GM19455 (cell line): Measurements from ENCODE around the gene PPIB.
"Not testable (repeated sequence)": the region's sequence is repeated elsewhere in the genome, so short reads cannot be mapped to it uniquely, and the experiment has no call there.

Experiments used
- ATAC-seq: cut with Tn5 transposase; IDR thresholded peaks from one replicate; pipeline ENCODE4 v1.9.1; 2021; ENCODE audit not compliant: unreplicated experiment

PPIB gene

DNA sequence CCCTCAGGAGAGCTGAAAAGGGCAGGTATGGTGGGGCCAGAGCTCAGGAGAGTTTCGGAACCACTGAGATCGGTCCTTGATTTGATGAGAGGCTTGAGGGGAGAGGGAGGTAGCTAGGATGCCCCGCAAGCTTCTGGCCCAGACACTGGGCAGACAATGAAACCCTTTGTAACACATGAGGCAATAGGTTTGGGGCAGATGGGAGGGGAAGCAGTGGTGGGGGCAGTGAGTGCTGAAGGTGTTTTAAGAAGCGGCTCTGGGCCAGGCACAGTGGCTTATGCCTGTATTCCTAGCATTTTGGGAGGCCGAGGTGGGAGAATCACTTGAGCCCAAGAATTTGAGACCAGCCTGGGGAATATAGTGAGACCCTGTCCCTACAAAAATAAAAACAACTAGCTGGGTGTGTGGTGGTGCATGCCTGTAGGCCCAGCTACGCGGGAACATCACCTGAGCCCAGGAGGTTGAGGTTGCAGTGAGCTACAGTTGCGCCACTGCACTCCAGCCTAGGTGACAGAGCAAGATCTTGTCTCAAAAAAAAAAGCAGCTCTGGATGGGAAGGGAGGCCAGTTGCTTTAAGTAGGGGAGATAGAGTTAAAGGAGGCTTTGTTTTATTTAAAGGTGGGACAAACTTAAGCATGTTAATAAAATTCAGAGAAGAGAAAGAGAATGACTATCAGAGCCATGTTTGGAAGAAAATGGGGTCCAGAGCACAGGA is 20.9 kb downstream of the PPIB start:
- no peak for ATAC-seq

DNA sequence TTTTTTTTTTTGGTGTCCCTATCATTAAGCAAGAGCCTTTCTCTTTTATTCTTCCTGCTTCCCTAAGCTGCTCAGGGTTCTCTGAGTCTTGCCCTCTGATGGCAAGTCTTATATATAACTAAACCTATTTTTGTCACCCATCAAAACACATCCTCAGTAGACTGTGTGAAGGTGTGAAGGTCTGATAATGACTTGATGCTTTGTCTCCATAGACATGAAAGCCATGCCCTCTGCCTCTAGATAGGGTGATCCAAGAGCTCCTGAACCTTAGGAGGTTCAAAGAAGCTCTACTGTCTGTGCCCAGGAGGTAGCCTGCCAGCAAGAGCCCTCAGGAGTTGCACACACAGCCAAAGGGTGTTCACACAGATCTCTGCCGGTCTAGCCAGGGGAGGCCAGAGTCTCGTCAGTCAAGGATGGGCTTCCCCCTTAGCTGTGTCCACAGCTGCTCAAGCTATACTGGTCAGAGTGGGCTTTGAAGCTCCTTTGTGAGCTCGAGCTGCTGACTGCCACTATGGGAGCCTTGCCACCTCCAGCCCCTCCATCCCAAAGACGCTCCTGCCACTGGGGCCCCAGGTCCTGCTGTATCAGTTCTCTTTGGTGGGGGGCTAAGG is 24.4 kb downstream of the PPIB start:
- ATAC-seq = no peak

DNA sequence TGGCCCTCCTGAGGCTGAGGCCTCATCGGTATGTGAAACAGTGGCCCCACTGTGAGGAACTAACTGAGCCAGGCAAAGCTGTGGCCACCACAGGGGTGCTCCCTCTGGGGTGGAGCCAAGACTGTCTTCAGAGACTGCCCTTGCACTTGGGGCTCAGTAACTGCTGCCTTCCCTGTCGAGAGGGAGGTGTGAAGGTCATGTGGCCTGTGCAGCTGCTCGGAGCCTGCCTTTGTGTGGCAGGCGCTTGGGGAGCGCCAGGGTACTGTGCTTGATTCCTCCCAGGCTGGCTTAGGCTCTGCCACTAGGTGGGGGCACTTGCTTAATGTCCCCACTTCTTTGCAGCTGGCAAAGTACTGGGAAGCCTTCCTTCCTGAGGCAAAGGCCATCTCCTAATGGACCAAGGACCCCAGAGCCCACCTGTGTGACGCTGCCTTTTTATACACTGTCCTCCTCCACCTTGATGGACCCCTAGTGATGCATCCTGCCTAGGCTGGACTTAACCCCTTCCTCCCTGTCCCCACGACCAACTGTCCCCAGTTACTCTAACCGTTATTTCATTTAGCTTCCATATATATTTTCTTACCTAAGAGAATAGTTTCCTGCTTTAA is 25.5 kb downstream of the PPIB start:
- no peak for ATAC-seq

DNA sequence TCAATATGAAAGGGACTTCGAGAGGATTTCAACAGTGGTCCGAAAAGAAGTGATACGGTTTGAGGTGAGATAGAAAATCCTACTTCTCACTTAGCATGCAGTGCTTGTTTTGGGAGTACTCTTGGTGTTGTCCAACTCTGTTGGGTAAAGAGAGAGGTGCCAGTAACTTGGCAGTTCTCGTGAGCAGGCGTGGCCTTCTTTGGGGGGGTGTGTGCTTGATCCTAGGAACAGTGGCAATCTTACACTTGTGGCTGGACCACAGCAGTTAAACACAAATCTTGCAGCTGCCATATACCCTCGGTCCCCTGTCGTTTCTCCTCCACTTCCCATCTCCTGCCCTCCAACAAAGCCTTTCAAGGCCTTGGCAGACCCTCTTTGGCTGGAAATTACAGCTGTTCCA is 26.5 kb downstream of the PPIB start:
- no peak for ATAC-seq

DNA sequence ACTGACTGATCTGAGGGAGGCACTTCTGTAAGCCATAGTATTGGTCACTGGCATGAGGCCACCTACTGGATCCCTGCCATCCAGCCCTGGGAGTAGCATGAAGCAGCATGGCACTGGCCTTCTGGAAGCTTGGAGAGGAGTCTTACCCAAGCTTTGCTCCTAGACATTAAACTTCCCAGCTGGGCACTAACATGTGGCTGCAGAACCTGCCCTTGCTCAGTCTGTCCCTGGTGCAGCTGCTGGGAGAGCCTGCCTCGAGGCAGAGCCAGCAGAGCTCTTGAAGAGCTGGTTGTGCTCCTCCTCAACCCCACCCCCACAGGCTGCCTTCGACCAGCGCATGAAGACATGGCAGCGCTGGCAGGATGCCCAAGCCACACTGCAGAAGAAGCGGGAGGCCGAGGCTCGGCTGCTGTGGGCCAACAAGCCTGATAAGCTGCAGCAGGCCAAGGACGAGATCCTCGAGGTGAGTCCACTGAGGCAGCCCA is 28.4 kb downstream of the PPIB start:
- ATAC-seq = no peak

DNA sequence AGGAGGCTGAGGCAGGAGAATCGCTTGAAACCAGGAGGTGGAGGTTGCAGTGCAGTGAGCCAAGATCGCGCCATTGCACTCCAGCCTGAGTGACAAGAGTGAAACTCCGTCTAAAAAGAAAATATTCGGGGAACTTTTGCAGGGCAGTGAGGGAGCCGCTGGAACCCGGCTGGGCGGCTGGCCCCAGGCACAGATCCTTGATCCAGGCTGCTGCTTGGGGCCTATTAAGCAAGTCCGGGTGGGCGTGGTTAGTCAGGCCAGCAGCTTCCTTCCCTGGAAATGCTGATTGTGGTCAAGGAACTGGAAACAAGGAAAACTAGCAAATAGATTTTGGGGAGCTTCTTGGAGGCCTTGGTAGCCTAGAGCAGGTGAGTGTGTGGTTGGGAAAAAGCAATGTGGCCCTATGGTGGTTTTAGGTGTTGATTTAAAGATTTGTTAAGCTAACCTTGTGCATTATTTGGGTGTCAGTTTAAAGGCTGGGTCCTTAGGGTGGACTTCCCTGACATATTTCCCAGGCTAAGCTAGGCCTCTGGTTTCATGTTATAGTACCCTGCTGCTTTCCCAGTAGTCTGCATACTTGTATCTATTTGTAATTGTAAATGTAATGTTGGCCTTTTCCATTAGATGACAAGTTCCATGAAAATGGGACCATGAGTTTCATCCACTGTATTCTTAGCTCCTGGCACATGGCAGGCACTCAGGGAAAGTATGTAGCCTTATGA is 29.0 kb downstream of the PPIB start:
- no peak for ATAC-seq

DNA sequence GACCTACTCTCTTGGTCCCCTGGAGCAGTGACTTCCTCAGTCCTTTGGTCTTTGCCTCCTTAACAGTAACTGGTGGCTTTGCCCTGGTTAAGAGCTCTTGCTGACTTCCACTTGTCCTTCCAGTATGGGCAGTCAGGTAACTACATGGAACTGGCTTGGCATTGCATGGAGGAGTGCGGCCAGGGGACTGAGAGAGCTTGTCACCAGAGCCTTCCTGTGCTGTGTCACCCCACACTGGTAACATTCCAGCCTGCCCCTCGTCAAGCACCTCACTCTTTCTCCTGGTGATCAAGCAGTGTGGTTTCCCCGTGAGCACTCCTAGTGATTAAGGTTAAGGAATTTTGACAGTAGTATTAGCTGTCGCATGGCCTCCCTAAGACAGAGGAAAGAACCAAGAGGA is 30.6 kb downstream of the PPIB start:
- no peak for ATAC-seq

DNA sequence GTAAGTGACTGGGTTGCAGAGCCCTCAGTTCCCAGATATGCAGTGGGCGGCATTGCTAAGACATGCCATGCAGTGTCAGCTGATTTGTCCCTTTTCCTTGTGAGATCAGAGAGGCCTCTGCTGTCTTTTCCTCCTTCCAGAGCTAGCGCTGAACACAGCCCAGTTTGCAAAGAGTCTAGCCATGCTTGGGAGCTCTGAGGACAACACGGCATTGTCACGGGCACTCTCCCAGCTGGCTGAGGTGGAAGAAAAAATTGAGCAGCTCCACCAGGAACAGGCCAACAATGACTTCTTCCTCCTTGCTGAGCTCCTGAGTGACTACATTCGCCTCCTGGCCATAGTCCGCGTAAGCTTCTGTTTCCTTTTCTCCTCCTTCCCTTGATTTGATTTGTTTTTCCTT is 31.3 kb downstream of the PPIB start:
- ATAC-seq = no peak

DNA sequence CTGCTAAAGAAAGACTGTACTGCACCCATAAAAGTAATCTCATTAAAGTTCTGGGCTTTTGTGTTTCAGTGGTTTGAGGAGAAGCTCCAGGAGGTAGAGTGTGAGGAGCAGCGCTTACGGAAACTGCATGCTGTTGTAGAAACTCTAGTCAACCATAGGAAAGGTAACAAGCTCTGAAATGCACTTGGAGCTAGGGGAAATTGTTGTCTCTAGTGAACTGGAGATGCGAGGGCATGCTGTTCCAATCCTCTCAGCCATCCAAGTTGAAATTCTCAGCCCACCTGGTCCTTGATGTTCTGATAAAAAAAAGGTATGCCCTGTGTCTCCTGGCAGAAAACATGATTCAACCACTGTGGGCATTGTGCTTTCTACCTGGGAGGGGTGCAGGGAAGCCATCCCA is 32.7 kb downstream of the PPIB start:
- no peak for ATAC-seq

DNA sequence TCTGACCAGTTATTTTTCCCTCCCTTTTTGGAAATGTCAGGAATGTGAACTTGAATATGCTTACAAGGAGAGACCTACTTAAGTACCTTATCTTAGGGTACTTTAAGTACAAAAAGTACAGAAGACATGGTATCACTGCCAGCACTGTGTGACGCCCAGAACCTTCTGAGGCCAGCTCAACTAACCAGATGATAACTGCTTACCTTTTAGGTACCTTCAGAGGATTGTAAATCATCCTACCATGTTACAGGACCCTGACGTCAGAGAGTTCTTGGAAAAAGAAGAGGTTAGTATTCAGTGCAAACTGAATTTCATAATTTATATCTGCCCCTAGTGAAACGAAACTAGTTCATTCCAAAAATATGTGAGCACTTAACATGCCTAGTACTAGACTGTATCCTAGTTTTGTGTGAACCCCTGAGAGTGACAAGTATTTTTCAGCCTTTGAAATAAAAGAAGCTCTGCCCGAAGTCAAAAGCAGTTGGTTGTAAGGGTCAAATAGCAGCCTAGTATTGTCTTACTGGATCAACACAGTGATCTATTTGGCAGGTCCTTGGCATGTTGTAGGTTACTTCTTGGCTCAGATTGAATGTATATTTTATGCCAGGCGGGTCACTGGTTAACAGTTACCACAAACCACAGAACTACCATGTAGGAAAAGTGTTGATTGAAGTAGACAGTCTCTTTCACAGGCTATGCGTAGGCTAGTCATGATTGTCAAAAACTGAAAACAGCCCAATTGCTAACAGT is 35.1 kb downstream of the PPIB start:
- ATAC-seq = no peak

DNA sequence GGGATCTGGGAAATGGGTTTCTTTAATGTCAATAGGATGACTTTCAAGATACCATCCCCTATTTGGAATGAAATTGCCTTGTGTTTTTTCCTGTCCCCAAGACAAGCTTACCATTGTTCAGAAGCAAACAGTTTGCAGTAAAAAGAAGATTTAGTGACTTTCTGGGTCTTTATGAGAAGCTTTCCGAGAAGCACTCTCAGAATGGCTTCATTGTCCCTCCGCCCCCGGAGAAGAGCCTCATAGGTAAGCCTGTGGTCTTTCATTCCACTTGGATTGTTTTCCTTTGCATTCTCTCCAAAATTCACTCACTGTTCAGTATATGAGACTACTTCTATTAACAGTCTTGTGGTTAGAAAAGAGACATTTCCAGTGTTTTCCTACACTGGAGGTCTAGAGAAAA is 36.8 kb downstream of the PPIB start:
- no peak for ATAC-seq

DNA sequence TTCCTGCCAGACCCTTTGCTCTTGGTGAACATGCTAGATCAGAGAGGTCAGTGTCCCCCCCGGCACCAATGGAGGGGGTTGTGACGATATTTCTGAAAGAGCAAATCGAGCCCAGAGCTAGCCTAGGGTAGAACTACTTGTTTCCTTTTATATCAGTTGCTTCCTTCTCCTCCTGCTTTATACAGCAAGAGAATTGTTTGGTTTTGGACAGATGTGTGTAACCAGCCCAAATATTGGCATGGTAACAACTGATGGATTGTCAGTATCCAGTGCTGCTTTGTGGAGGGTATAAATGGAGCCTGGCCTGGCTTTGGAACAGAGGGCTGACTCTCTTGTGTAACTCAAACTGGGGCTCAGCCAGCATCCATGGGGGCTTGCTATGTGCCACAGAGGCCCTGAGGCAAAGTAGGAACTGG is 39.9 kb downstream of the PPIB start:
- no peak for ATAC-seq

DNA sequence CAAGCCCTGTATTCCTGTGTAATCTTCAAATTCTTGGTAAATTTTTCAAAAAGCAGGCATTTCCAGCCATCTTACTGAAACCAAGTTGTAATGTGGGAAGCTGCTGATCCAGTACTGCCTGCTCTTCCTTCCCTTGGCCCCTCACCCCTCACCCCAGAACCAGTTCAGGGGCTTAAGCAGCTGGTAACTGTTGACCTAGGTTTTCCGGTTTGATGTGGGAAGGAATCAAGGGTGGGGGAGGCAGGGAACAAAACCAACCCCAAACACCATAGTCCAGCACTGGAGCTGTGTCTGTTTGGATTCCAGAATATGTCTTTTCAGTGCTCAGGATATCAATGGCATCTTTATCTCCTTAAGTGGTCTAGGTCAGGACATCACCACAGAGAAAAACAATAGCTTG is 40.4 kb downstream of the PPIB start:
- no peak for ATAC-seq

DNA sequence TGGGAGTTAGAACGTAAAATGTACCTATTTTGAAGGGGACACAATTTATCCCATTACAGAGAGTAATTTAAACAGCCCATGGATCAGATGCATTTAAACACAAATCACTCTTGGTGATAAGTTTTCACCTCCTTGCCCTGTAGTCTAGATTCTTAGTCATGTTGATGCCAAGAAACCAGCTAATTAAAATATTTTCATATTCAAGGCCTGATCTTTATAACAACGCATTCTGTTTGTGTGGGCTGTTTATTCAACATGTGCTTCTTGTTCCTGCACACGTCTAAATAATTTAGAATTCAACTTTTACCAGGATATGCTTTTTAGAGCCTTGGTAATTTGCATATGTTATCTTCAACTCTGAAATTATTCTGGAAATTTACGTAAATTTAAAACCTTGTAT is 41.2 kb downstream of the PPIB start:
- ATAC-seq = no peak

DNA sequence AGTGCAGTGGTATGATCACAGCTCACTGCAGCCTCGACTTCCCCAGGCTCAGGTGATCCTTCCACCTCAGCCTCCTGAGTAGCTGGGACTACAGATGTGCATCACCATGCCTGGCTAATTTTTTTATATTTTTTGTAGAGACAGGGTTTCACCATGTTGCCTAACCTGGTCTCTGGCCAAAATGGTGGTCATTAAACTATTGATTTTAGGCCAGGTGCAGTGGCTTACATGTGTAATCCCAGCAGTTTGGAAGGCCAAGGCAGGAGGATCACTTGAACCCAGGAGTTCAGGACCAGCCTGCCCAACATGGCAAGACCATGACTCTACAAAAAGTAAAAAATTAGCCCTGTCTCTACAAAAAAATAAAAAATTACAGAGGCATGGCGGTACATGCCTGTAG is 42.5 kb downstream of the PPIB start:
- ATAC-seq = not testable (repeated sequence)

DNA sequence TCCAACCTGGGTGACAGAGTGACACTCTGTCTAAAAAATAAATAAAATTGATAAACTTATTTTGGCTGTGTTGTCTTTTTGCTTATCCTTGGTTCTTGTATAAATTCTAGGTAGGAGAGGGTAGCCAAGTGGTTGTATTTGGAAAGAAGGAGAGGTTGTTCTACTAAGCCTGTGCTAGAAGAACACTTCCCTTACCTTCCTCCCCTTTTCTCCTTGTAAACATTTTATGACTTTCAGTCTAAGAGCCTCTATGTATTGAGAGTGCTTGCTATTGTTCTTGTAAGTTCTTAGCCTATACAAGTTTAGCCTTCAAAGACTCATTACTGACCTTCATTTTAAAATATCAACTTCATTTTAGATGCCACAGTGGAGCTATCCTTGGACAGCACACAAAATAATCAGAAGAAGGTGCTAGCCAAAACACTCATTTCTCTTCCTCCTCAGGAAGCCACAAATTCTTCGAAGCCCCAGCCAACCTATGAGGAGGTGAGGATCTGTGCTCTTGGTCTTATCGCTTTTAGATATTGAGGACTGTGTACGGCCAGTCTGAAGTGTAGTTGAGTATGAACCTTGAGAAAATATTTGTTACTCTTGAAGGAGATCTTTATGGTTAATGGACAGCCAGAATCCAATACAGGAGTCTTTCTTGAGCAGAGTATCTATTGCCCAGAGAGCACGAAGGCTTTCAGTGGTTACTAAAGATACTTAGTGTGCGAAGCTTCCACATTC is 44.9 kb downstream of the PPIB start:
- ATAC-seq = no peak

DNA sequence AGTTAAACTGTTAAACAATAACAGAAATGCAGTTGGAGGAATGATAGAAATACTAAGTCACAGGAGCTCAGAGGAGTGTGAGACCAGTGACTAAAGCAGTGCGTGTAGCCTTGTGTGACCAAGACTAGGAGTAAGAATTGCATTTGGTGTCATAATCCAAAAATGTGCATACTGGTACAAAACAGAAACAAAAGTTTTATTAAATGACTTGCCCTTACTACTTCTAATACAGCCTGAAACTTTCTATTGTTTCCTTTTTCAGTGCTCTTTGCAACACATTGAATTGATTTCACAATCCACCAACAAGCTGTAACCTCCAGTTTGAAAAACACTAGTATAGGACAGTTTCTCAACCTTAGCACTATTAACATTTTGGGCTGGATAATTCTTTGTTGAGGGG is 49.9 kb downstream of the PPIB start:
- no peak for ATAC-seq

DNA sequence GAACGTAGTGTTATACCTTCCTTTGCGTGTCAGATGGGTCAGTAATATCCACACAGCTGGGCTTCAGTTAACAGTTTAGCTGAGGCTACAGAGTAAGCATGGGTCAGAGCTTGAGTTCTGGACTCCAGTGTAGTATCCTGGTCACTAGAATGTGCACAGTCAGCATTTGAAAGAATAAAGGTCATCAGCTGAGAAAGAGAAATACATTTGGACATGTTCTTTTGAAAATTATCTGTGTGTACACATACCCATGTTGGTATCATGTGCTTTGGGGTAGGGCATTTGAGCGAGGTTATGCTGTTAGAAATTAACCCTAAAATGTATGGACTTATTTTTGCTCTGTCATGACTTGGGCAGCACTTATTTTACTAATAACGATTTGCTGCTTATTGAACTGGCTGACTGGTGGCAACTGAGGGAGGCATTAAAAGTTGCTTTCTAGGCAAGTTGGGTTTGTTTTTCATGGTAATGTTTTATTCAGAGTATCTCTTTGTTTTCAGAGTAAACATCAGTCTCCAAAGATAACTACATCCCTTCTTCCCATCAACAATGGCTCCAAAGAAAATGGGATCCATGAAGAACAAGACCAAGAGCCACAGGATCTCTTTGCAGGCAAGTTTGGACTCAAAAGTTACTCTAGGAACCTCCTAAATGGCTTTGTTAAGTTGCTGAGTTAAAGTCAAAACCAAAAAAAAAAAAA is 50.6 kb downstream of the PPIB start:
- ATAC-seq = no peak

DNA sequence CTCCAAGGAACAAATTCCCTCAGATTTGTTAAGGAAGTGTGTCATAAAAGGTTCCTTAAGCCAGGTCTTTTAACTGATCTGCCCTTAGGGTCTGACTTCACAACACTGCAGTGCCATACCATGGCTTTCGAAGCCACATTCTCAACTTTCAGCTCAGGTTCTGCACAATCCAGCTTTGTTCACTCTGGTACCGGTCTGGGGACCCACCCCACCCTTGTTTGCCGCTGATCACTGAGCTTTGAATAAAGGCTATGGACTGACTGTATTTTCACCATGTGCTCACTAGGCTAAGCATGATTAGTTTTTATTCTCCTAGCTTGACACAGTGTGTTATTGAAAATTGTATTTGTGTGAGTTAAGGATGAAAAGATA is 51.2 kb downstream of the PPIB start:
- ATAC-seq = no peak
